ENCODE results near the gene GMPS.

The GMPS gene

GRCh38 chr3:155889212-155889611 is 18.8 kb downstream of the GMPS start:
- no peak for TF ChIP-seq ZNF274 (IDR thresholded peaks at IDR 0.05; ENCODE audit: low read depth, low read length)
- H3K4me3 ChIP-seq (ENCODE audit: low read length) = no peak overlapping the region

GRCh38 chr3:155889952-155890351 is 19.5 kb downstream of the GMPS start:
- no peak for TF ChIP-seq ZNF274 (IDR thresholded peaks at IDR 0.05; ENCODE audit: low read depth, low read length)
- H3K4me3 ChIP-seq (ENCODE audit: low read length) = no peak overlapping the region

- TF ChIP-seq ZNF274 (IDR thresholded peaks at IDR 0.05; ENCODE audit: low read depth, low read length) = no peak
- H3K4me3 ChIP-seq (ENCODE audit: low read length) = no peak overlapping the region
Observed at GRCh38 chr3:155890671-155891190, 20.3 kb downstream of the GMPS start.

- H3K4me3 ChIP-seq (ENCODE audit: low read length) = no peak overlapping the region
- TF ChIP-seq ZNF274 (IDR thresholded peaks at IDR 0.05; ENCODE audit: low read depth, low read length) = no peak
Observed at GRCh38 chr3:155891321-155891720, 20.9 kb downstream of the GMPS start.

- H3K4me3 ChIP-seq (ENCODE audit: low read length) = no peak overlapping the region
- TF ChIP-seq ZNF274 (IDR thresholded peaks at IDR 0.05; ENCODE audit: low read depth, low read length) = no peak
Observed at GRCh38 chr3:155895379-155895900, 25.0 kb downstream of the GMPS start.

- TF ChIP-seq ZNF274 (IDR thresholded peaks at IDR 0.05; ENCODE audit: low read depth, low read length) = no peak
Observed at GRCh38 chr3:155906900-155907299, 36.5 kb downstream of the GMPS start.

GRCh38 chr3:155908086-155908485 is 37.6 kb downstream of the GMPS start:
- TF ChIP-seq ZNF274 (IDR thresholded peaks at IDR 0.05; ENCODE audit: low read depth, low read length) = no peak
- H3K4me3 ChIP-seq (ENCODE audit: low read length) = no peak overlapping the region

More at GRCh38 chr3:155906900-155907299, 36.5 kb downstream of the GMPS start:
- H3K4me3 ChIP-seq (ENCODE audit: low read length) = no peak overlapping the region

- no peak for TF ChIP-seq ZNF274 (IDR thresholded peaks at IDR 0.05; ENCODE audit: low read depth, low read length)
Observed at GRCh38 chr3:155908605-155909004, 38.2 kb downstream of the GMPS start.

GRCh38 chr3:155912090-155912489 is 41.6 kb downstream of the GMPS start:
- H3K4me3 ChIP-seq (ENCODE audit: low read length) = no peak overlapping the region
- no peak for TF ChIP-seq ZNF274 (IDR thresholded peaks at IDR 0.05; ENCODE audit: low read depth, low read length)

More at GRCh38 chr3:155908605-155909004, 38.2 kb downstream of the GMPS start:
- no peak overlapping the region for H3K4me3 ChIP-seq (ENCODE audit: low read length)

GRCh38 chr3:155912579-155913190 is 42.2 kb downstream of the GMPS start:
- H3K4me3 ChIP-seq (ENCODE audit: low read length) = no peak overlapping the region
- no peak for TF ChIP-seq ZNF274 (IDR thresholded peaks at IDR 0.05; ENCODE audit: low read depth, low read length)

- H3K4me3 ChIP-seq (ENCODE audit: low read length) = no peak overlapping the region
- TF ChIP-seq ZNF274 (IDR thresholded peaks at IDR 0.05; ENCODE audit: low read depth, low read length) = no peak
Observed at GRCh38 chr3:155917781-155918180, 47.3 kb downstream of the GMPS start.

GRCh38 chr3:155919728-155920127 is 49.3 kb downstream of the GMPS start:
- no peak overlapping the region for H3K4me3 ChIP-seq (ENCODE audit: low read length)
- TF ChIP-seq ZNF274 (IDR thresholded peaks at IDR 0.05; ENCODE audit: low read depth, low read length) = no peak

GRCh38 chr3:155921486-155921885 is 51.0 kb downstream of the GMPS start:
- TF ChIP-seq ZNF274 (IDR thresholded peaks at IDR 0.05; ENCODE audit: low read depth, low read length) = no peak

GRCh38 chr3:155934230-155934629 is 63.8 kb downstream of the GMPS start:
- no peak for TF ChIP-seq ZNF274 (IDR thresholded peaks at IDR 0.05; ENCODE audit: low read depth, low read length)
- H3K4me3 ChIP-seq (ENCODE audit: low read length) = no peak overlapping the region

More at GRCh38 chr3:155921486-155921885, 51.0 kb downstream of the GMPS start:
- no peak overlapping the region for H3K4me3 ChIP-seq (ENCODE audit: low read length)

- no peak overlapping the region for H3K4me3 ChIP-seq (ENCODE audit: low read length)
- TF ChIP-seq ZNF274 (IDR thresholded peaks at IDR 0.05; ENCODE audit: low read depth, low read length) = no peak
Observed at GRCh38 chr3:155938409-155938808, 68.0 kb downstream of the GMPS start.
